ENCODE data around the gene SEMA3B. TPM values are rescaled to one million over a fixed set of nuclear protein-coding genes. Genes with fewer than 3 reads are reported as not detected.

SEMA3B gene
- total RNA-seq, 4 donors from 2014 or later, result 2.9 to 5.2 (median 4.1) TPM

DNA sequence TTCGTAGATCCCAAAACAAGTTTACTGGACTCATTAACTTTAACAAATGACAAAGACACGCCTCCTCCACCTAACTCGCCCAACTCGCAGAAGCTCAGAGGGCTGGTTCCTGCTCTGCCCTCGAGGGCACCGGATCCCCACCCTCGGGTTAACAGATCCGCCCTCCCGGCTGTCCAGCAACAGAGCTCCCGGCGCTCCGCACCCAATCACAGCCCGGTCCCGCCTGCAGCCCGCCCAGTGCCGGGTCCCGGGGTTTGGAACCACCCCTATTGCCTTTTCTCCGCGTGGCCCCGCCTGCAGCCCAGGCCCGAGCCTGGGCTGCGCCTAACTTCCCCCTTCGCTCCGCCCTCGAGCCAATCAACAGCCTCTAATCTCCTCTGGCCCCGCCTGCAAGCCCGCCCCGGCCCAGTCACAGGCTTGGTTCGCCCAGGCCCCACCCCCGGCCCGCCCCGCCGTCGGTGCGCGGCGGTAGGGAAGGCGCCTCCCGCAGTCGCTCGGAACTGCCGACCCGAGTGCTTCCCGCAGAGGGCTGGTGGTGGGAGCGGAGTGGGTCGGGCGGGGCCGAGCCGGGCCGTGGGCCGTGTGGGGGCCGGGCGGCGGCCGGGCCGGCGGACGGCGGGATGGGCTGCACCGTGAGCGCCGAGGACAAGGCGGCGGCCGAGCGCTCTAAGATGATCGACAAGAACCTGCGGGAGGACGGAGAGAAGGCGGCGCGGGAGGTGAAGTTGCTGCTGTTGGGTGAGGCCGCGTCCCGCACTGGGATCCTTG lies 33.0 kb upstream of the SEMA3B start, which contains the start of gene GNAI2:
Gene GNAI2 (plus strand): TSS at position 489 of the 768 bp plus-strand sequence. CDS start 132 bp downstream, at position 621.
- DNase-seq (ENCODE audit: low spot score in 2 of 2), result peak; percentile 99
- TF ChIP-seq POLR2AphosphoS5 (IDR thresholded peaks at IDR 0.05) (peak in 2 of 3 donors; percentile 30 to 64), POLR2A (IDR thresholded peaks at IDR 0.05) (peak; percentile 66 to 97), EP300 (IDR thresholded peaks at IDR 0.05) (no peak)
- TF ChIP-seq, protein P1, sequence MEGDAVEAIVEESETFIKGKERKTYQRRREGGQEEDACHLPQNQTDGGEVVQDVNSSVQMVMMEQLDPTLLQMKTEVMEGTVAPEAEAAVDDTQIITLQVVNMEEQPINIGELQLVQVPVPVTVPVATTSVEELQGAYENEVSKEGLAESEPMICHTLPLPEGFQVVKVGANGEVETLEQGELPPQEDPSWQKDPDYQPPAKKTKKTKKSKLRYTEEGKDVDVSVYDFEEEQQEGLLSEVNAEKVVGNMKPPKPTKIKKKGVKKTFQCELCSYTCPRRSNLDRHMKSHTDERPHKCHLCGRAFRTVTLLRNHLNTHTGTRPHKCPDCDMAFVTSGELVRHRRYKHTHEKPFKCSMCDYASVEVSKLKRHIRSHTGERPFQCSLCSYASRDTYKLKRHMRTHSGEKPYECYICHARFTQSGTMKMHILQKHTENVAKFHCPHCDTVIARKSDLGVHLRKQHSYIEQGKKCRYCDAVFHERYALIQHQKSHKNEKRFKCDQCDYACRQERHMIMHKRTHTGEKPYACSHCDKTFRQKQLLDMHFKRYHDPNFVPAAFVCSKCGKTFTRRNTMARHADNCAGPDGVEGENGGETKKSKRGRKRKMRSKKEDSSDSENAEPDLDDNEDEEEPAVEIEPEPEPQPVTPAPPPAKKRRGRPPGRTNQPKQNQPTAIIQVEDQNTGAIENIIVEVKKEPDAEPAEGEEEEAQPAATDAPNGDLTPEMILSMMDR (IDR thresholded peaks at IDR 0.05), result no peak
- 1% methylated on average over 15 of the region's 75 CpGs for WGBS

DNA sequence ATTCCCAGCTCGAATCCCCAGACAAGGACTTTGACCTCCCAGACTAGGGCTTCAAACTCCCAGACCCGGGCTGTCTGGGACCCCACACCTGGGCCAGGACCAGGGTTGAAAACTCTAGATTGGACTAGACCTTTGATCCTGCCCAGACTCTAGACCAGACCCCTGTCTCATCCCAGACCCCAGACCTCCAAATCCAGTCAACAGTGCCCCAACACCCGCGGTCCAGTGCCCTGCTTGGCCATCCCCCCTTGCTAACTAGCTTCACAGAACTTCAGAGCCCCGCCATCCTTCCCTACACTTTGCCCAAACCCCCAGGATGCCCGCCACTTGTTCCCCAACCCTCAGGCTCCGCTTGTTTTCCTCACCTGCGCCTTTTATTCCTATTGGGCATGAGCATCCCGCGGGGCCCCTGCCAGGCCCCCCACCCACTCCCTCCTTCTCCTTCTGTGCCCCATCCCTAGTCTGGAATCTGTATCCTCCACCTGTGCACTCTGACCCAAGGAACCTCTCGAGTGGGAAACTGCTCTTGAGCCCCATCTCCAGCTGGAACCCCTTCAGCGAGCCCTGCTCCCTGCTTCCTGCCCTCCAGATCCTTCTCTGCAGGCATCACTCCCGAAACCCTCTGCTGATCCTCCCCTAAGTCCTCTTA lies 32.3 kb upstream of the SEMA3B start:
- 1% methylated on average over 12 of the region's 13 CpGs for WGBS
- Histone ChIP-seq H3K4me1 (peaks cover 66% of the 10 kb centered on the region), H3K36me3 (peaks cover 5% of the 10 kb centered on the region)

More for the DNA sequence above, 33.0 kb upstream of the SEMA3B start, which contains the start of gene GNAI2:
- Histone ChIP-seq H3K27ac (peak within 1 kb of the TSS; percentile 85), H3K4me3 (peak within 1 kb of the TSS; percentile 76), H3K36me3 (peaks cover 5% of the 10 kb centered on the region), H3K9me3 (no peaks in the 10 kb centered on the region), H3K27me3 (no peaks in the 10 kb centered on the region), H3K4me1 (peaks cover 59% of the 10 kb centered on the region)

DNA sequence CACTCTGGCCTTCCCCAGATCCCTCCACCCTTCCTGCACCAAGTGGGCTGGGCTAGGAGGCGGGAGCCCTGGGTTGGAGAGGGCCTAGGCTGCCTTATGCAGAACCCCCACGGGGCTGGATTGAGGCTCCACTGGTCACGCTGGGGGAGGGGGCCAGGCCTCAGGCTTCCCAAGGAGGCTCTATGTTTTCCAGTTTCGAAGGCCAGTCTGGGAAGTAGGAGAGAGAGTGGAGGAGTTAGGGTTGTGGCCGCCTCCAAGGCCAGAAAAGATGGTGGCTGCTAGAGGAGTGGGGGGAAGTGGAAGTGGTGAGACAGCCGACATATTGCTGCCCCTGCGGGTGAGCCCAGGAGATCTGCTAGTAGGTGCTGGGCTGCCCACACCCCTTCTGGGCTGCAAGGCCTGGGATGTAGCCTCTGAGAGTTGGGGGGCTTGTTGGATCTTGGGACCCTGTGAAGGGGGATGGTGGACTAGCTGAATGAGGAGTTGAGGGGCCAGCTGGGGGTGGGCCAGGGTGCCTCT lies 31.8 kb upstream of the SEMA3B start:
- WGBS, result 8% methylated on average over 7 of the region's 7 CpGs
- Histone ChIP-seq H3K4me3 (peak overlapping the region; percentile 76), H3K27me3 (no peaks in the 10 kb centered on the region), H3K4me1 (peaks cover 72% of the 10 kb centered on the region), H3K27ac (peak overlapping the region; percentile 85), H3K36me3 (peaks cover 5% of the 10 kb centered on the region), H3K9me3 (no peaks in the 10 kb centered on the region)
- DNase-seq (ENCODE audit: low spot score in 2 of 2), result no peak
- TF ChIP-seq, protein P1 (IDR thresholded peaks at IDR 0.05), result no peak
- TF ChIP-seq POLR2AphosphoS5 (IDR thresholded peaks at IDR 0.05) (no peak), EP300 (IDR thresholded peaks at IDR 0.05) (no peak), POLR2A (IDR thresholded peaks at IDR 0.05) (no peak)

More for the DNA sequence above, 32.3 kb upstream of the SEMA3B start:
- Histone ChIP-seq H3K9me3 (no peaks in the 10 kb centered on the region), H3K27me3 (no peaks in the 10 kb centered on the region), H3K4me3 (peak overlapping the region; percentile 76), H3K27ac (peak overlapping the region; percentile 85)
- no peak for DNase-seq (ENCODE audit: low spot score in 2 of 2)
- TF ChIP-seq EP300 (IDR thresholded peaks at IDR 0.05), result no peak

DNA sequence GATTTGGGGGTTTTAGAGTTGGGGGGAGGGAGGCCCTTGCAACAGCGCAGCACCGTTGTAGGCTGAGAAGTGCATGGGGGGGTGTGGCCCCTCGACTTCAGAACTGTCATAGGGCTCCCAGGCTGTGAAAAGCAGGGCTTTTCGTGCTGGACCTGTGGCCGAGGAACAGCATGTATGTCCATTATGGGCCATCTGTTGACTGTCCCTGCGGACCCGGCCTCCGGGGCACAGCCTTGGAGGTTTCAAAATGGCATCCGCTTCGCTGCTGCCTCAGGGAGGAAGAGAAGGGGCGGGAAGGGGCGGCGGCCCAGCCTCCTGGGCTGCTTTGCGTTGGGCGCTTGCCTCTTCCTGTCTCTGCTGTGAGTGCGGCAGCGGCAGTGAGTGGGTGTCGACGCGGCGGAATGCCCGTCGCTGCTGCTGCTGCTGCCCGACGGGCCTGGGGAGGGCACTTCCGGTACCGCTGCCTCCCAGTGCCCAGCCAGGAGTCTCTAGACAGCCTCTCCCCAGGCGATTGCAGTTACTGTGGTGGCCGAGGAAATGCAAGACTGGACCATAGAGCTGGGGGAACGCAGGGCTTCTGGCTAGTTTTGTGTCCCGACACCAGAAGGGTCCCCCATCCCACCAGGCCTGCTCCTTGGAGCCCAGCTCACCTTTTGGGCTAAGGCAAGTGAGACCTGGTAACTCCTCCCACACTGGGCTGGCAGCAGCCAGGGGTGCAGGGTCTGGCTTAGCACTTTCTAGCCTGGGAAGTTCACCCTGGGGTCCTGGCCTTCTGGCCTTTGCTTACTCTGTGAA lies 31.0 kb upstream of the SEMA3B start:
- DNase-seq (ENCODE audit: low spot score in 2 of 2), result peak; percentile 92 to 96
- Histone ChIP-seq H3K27me3 (no peaks in the 10 kb centered on the region), H3K4me3 (peak overlapping the region; percentile 76), H3K4me1 (peaks cover 80% of the 10 kb centered on the region), H3K9me3 (no peaks in the 10 kb centered on the region), H3K27ac (peak overlapping the region; percentile 85), H3K36me3 (peaks cover 5% of the 10 kb centered on the region)
- no peak for TF ChIP-seq EP300 (IDR thresholded peaks at IDR 0.05)
- TF ChIP-seq, protein P1 (IDR thresholded peaks at IDR 0.05), result no peak
- peak in 1 of 2 donors; percentile 40 for TF ChIP-seq POLR2A (IDR thresholded peaks at IDR 0.05)
- peak in 2 of 3 donors; percentile 64 to 67 for TF ChIP-seq POLR2AphosphoS5 (IDR thresholded peaks at IDR 0.05)
- 0% methylated on average over 8 of the region's 31 CpGs for WGBS

DNA sequence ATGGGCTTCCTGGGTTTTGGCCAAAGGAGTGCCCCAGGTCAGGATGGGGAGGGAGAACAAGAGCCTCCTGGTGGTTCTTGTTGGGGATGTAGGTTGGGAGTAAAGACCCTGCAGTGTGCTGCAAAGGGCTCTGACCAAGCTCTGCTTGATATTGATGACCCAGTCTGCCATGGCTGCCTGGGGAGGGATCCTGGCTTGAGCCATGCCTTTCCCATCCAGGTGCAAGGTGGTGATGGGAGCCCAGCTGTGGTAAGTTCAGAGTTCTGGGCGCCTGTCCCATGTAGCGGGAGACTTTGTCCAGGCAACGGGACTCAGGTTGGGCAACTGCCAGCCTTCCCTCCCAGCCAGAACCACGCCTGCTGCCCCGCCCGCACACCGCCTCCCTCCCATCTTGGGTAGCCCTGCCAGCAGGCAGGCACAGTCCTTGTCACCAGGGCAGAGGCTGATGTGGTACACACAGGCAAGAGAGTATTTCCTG lies 30.4 kb upstream of the SEMA3B start:
- Histone ChIP-seq H3K4me3 (peak overlapping the region; percentile 76), H3K36me3 (peaks cover 5% of the 10 kb centered on the region), H3K4me1 (peaks cover 86% of the 10 kb centered on the region), H3K27me3 (no peaks in the 10 kb centered on the region), H3K27ac (peak overlapping the region; percentile 85), H3K9me3 (no peaks in the 10 kb centered on the region)
- peak; percentile 92 to 94 for DNase-seq (ENCODE audit: low spot score in 2 of 2)
- TF ChIP-seq, protein P1 (IDR thresholded peaks at IDR 0.05), result no peak
- TF ChIP-seq POLR2A (IDR thresholded peaks at IDR 0.05), result no peak
- no peak for TF ChIP-seq EP300 (IDR thresholded peaks at IDR 0.05)
- TF ChIP-seq POLR2AphosphoS5 (IDR thresholded peaks at IDR 0.05), result no peak
- WGBS, result 7% methylated on average over 3 of the region's 7 CpGs
